GM19324 (cell line): Measurements from ENCODE around the gene MTRF1L.
"Not testable (repeated sequence)": the region's sequence is repeated elsewhere in the genome, so short reads cannot be mapped to it uniquely, and the experiment has no call there.

Source experiments
- ATAC-seq: cut with Tn5 transposase; IDR thresholded peaks from one replicate; pipeline ENCODE4 v1.9.1; 2021; ENCODE audit warnings: mild to moderate bottlenecking, moderate library complexity; ENCODE audit not compliant: unreplicated experiment, low FRiP score

Gene MTRF1L

GRCh38 chr6:153012856-153013255 lies 10.3 kb upstream of the MTRF1L start:
- ATAC-seq, result no peak

- no peak for ATAC-seq
These were observed 819 bp upstream of the MTRF1L start for GRCh38 chr6:153003366-153003690.

- peak; percentile 0 for ATAC-seq
These were observed 519 bp downstream of the MTRF1L start for GRCh38 chr6:153001767-153002612.

GRCh38 chr6:153000790-153001189 lies 1.7 kb downstream of the MTRF1L start:
- ATAC-seq, result not testable (repeated sequence)

- no peak for ATAC-seq
These were observed 2.3 kb downstream of the MTRF1L start for GRCh38 chr6:153000243-153000642.

GRCh38 chr6:152999538-152999937 lies 3.0 kb downstream of the MTRF1L start:
- not testable (repeated sequence) for ATAC-seq

- no peak for ATAC-seq
These were observed 8.7 kb downstream of the MTRF1L start for GRCh38 chr6:152993847-152994246.

GRCh38 chr6:152993431-152993830 lies 9.1 kb downstream of the MTRF1L start:
- no peak for ATAC-seq

GRCh38 chr6:152986978-152987377 lies 15.5 kb downstream of the MTRF1L start:
- no peak for ATAC-seq

GRCh38 chr6:152985300-152985699 lies 17.2 kb downstream of the MTRF1L start:
- ATAC-seq, result not testable (repeated sequence)

GRCh38 chr6:152984513-152984872 lies 18.0 kb downstream of the MTRF1L start:
- ATAC-seq, result peak; percentile 7

- peak; percentile 10 for ATAC-seq
These were observed 18.6 kb downstream of the MTRF1L start for GRCh38 chr6:152983637-152984512.

GRCh38 chr6:152982904-152983636 lies 19.4 kb downstream of the MTRF1L start, which contains the start of gene FBXO5:
TSS of gene FBXO5 (minus strand) at chr6:152983041. CDS start at chr6:152982959, 82 bp downstream.
- peak; percentile 94 for ATAC-seq

- no peak for ATAC-seq
These were observed 20.3 kb downstream of the MTRF1L start for GRCh38 chr6:152981989-152982903.

GRCh38 chr6:152981219-152981618 lies 21.3 kb downstream of the MTRF1L start:
- ATAC-seq, result no peak

- ATAC-seq, result no peak
These were observed 21.9 kb downstream of the MTRF1L start for GRCh38 chr6:152980656-152981055.

GRCh38 chr6:152979116-152979515 lies 23.4 kb downstream of the MTRF1L start:
- ATAC-seq, result no peak

GRCh38 chr6:152978058-152978457 lies 24.5 kb downstream of the MTRF1L start:
- ATAC-seq, result no peak

GRCh38 chr6:152977556-152977955 lies 25.0 kb downstream of the MTRF1L start:
- no peak for ATAC-seq

GRCh38 chr6:152976749-152977148 lies 25.8 kb downstream of the MTRF1L start:
- no peak for ATAC-seq
